HFFc6 (cell line): ENCODE results near the gene NDUFV1. TPM values are rescaled to one million over a fixed set of nuclear protein-coding genes. Genes with fewer than 3 reads are reported as not detected.

Experiments used
- DNase-seq: peaks from one replicate; pipeline ENCODE4 v3.0.0-alpha.2; 2018
- H3K27ac Mint-ChIP-seq: 2 replicates; pipeline ENCODE4 v1.8.0; 2020; ENCODE audit warnings: mild to moderate bottlenecking, mixed read lengths
- H3K27me3 Mint-ChIP-seq: 2 replicates; pipeline ENCODE4 v1.8.0; 2021; ENCODE audit warnings: mild to moderate bottlenecking, moderate library complexity, mixed read lengths; ENCODE audit not compliant: insufficient read depth
- H3K36me3 Mint-ChIP-seq: 2 replicates; pipeline ENCODE4 v1.8.0; 2021; ENCODE audit warnings: low read depth, mixed read lengths
- H3K4me1 Mint-ChIP-seq: 2 replicates; pipeline ENCODE4 v1.8.0; 2020; ENCODE audit warnings: low read depth, mixed read lengths
- H3K4me3 Mint-ChIP-seq: 2 replicates; pipeline ENCODE4 v1.8.0; 2020; ENCODE audit warnings: mild to moderate bottlenecking, moderate library complexity, mixed read lengths
- H3K9me3 Mint-ChIP-seq: 2 replicates; pipeline ENCODE4 v1.8.0; 2020; ENCODE audit warnings: mild to moderate bottlenecking, mixed read lengths
- CTCF ChIP-seq: fragments of 200-600 bp; sonication (generic); IDR thresholded peaks from 2 replicates; pipeline ENCODE4 v1.5.0; 2021; ENCODE audit warnings: antibody characterized with exemption, mild to moderate bottlenecking
- total RNA-seq, 6 experiments: library from RNA; stranded (reverse); fragmentation: NEBNext Ultra II Directional; extraction: Animal tissue kit (Norgen Biotek cat#: 25700); gene quantifications; 2 replicates in 1 of 6; 3 replicates in 5 of 6; pipeline ENCODE4 v1.2.3, GENCODE V29; 2021

The NDUFV1 gene
- total RNA-seq, 6 experiments from 2014 or later, result 130 to 150 (median 135) TPM

GRCh38 chr11:67628710-67629385, 22.1 kb downstream of the NDUFV1 start:
- Mint-ChIP-seq H3K9me3 (no peaks in the 10 kb centered on the region), H3K27me3 (peaks cover 3% of the 10 kb centered on the region), H3K27ac (no peak overlapping the region), H3K4me3 (no peak overlapping the region), H3K4me1 (peaks cover 5% of the 10 kb centered on the region), H3K36me3 (no peaks in the 10 kb centered on the region)
- DNase-seq, result no peak
- no peak for TF ChIP-seq CTCF

- Mint-ChIP-seq H3K9me3 (no peaks in the 10 kb centered on the region), H3K27me3 (peaks cover 3% of the 10 kb centered on the region), H3K27ac (peak within 1 kb of the TSS; percentile 69), H3K36me3 (no peaks in the 10 kb centered on the region), H3K4me1 (peaks cover 5% of the 10 kb centered on the region), H3K4me3 (peak within 1 kb of the TSS; percentile 86)
- TF ChIP-seq CTCF, result peak; percentile 97
- peak; percentile 61 for DNase-seq
Observed at GRCh38 chr11:67629386-67630227, 22.9 kb downstream of the NDUFV1 start, which contains the start of gene NUDT8. NUDT8 (minus strand) TSS chr11:67629937; CDS start chr11:67629911, 26 bp downstream.

- Mint-ChIP-seq H3K4me3 (peak overlapping the region; percentile 86), H3K9me3 (no peaks in the 10 kb centered on the region), H3K36me3 (no peaks in the 10 kb centered on the region), H3K4me1 (peaks cover 5% of the 10 kb centered on the region), H3K27me3 (peaks cover 4% of the 10 kb centered on the region), H3K27ac (peak overlapping the region; percentile 69)
- peak; percentile 91 for DNase-seq
- peak; percentile 85 for TF ChIP-seq CTCF
Observed at GRCh38 chr11:67630228-67630942, 23.6 kb downstream of the NDUFV1 start.

- peak; percentile 29 for TF ChIP-seq CTCF
- peak overlapping the region; percentile 69 for H3K27ac Mint-ChIP-seq
- H3K4me3 Mint-ChIP-seq, result peak overlapping the region; percentile 86
- no peak for DNase-seq
- peaks cover 5% of the 10 kb centered on the region for H3K4me1 Mint-ChIP-seq
- no peaks in the 10 kb centered on the region for H3K9me3 Mint-ChIP-seq
- peaks cover 4% of the 10 kb centered on the region for H3K27me3 Mint-ChIP-seq
- H3K36me3 Mint-ChIP-seq, result no peaks in the 10 kb centered on the region
Observed at GRCh38 chr11:67630943-67631331, 24.2 kb downstream of the NDUFV1 start.

GRCh38 chr11:67631411-67631810, 24.7 kb downstream of the NDUFV1 start:
- no peak for TF ChIP-seq CTCF
- Mint-ChIP-seq H3K27ac (no peak overlapping the region), H3K36me3 (no peaks in the 10 kb centered on the region)

More at GRCh38 chr11:67631411-67631810, 24.7 kb downstream of the NDUFV1 start:
- Mint-ChIP-seq H3K27me3 (peaks cover 4% of the 10 kb centered on the region), H3K9me3 (no peaks in the 10 kb centered on the region), H3K4me1 (peaks cover 5% of the 10 kb centered on the region), H3K4me3 (no peak overlapping the region)
- DNase-seq, result no peak
